HUDEP-2 (cell line): ENCODE results near the gene ORAI3.
A peak's percentile ranks its signal among the peaks of the same experiment; 100 is the strongest.

Source experiments
- DNase-seq, 76 experiments: peaks; one replicate each; lab custom pipeline; 2025; ENCODE audit not compliant: unreplicated experiment in 76 of 76; lab: John Stamatoyannopoulos, UW

Gene ORAI3

DNA sequence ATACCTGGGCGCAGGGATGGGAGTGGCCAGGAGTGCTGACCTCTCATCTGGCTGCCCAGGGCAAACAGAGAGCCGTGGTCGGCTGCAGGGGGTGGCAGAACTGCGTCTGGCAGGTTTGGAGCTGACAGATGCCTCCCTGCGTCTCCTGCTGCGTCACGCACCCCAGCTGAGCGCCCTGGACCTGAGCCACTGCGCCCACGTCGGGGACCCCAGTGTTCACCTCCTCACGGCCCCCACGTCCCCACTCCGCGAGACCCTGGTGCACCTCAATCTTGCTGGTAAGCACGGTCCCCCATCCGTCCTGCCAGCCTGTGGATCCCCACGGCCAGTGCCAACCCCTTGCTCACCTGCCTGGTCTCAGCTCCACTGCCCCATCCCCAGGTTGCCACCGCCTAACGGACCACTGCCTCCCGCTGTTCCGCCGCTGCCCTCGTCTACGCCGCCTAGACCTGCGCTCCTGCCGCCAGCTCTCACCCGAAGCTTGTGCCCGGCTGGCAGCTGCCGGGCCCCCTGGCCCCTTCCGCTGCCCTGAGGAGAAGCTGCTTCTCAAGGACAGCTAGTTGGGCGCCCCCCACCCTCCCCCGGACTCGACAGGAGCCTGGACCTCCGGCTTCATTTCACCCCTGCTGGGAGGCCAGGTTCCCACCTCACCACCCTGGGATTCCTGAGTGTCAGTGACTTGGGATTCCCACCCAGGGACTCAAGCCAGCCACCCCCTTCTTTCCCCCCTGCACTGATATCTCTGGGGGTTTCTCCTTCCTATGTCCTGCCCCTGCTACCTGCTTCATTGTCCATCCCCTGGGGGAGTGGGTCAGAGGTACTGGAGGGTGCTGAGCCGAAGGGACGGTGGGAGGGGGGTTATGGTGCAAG, 2.0 kb upstream of the ORAI3 start:
- DNase-seq: no peak

DNA sequence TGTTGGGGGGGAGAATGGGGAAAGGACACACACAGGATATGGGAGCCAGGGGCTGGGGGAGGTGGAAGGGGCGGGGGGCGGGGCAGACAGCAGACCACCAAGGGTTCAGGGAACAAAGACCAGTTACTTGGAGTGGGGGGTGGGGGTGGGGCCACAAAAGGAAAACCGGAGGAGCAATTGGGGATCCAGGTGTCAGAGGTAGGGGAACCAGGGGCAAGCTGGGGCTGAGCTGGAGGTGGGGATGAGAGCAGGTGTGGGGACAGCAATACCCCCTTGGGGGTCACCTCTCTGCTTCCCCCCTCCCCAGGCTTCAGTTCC, 1.4 kb upstream of the ORAI3 start:
- no peak for DNase-seq

DNA sequence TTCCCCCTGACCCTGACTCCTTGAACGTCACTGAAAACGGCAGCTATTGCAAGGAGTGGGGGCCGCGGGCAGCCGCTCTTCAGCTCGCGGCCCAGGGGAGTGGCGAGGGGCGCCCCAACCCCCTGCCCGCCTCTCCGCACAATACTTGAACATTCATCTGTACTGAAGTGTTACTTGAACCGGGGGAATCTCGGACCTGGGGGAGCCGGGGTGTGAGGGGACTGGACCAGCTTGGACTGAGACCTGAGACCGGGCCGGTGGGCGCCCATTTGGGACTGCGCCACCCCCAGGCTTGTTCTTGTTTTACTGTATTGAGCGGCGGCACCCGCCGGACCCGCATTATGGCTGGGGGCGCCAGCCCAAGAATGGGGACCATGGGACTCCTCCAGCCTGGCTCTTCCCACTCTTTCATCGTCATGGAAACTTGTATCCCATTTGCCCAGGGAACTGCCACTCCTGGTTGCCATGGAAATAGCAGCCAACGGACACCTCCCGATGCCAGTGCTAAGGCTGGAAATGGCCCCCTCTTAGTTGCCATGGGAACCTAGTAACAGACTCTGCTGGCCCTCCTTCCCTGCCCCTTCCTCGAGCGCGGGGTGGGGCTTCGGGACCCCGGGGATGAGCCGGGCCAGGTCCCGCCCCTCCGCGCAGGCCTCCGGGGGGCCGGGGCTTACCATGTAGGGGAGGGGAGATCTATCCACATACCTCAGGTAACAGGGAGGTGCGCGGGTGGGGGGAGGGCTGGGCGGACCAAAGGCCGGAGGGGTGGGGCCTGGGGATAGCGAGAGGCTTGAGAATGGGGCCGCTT, 805 bp upstream of the ORAI3 start:
- DNase-seq: peak in 50 of 76 experiments; percentile 7 to 65 (median 30)

DNA sequence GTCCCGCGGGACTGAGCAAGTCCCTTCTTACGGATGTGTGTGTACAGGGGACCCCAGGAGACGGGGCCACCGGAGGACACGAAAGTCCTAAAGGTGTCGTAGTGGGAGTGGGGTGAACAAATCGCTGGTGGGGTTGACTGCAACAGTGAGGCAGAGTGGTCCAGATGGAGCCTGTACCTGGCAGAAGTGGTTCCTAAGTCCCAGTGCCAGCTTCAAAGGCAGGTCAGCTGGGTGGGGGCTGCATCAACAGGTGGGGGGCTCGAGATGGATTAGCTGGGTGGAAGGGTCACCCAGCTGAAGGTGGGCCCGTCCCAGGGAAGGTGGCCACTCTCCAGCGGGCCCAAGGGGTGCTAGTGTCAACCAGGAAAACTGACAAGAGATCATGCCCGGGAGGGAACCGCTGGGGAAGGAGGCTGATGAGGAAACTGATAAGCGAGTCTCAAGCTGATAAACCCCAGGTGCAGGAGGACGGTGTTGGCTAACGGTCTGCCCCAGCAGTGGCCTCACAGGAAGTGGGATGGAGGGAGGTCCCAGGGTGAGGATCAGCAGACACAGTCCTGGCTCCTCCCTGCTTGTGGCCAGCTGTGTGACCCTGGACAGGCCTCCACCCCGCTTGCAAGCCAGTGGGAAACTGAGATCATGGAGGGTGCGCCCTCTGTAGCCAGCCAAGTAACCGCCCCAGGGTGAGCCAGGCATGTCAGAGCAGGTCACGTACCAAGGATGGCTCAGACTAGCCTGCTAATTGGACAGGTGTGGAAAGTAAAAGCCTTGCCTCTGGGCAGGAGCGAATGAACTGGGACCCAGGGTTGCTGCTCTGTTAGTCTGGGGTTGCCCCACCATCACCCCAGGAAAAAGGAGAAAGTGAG, 1.0 kb downstream of the ORAI3 start:
- DNase-seq: peak in 75 of 76 experiments; percentile 33 to 97 (median 88)

DNA sequence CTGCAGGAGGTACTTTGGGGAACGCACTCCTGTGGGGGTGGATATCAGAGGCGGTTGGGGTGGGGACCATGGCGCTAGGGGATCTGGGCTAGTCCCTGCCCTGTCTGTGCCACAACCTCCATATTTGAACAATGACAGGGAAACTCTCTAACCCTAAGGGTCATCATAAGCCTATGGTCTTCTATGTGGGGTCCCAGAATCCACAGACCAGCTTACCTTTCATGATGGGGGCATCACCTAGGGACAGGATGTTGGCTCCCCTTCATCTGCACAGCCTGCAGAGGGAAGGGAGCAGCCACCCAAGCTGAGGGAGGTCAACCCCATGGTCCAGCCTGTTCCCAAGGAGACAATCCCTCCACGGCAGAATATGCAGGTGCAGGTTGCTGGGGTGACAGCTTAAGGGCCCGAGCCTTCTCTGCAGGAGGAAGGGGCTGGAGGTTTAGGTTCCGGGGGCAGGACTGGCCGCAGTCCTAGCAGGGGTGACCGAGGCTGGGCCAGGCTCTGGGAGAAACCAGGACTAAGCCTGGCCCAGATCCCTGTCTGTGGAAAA, 1.7 kb downstream of the ORAI3 start:
- no peak for DNase-seq

DNA sequence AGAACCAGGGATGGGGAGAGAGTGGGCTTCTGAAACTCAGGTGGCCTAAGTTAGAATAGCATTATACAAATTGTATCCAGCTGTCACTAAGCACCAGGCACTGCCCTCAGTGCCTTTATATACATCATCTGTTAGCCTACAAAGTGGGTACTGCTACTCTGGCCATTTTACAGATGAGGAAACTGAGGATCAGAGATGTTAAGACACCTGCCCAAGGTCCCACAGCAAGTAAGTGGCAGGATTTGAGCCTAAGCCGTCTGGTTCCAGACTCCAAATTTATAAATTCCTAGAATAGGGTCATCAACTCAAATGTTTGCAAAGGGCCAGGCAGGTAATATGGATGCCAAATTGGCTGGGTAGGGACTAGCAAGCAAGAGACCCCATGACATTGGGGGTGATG, 2.3 kb downstream of the ORAI3 start:
- DNase-seq: no peak

DNA sequence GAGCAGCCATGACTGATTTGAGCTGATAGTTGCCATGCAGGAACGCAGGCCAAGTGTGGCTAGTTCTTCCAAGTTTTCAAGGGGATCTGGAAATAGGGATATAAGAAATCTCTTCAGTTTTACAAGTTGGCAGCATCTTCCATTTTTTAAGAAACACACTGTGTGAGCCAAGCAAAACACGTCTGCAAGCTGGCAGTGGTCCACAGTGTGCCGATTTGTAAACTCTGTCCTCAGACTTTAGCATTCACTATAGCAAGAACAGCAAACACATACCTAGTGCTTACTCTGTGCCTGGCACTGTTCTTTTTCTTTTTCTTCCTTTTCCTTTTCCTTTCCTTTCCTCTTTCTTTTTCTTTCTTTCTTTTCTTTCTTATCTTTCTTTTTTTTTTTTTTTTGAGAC, 2.9 kb downstream of the ORAI3 start:
- DNase-seq: peak in 1 of 76 experiments; percentile 9

DNA sequence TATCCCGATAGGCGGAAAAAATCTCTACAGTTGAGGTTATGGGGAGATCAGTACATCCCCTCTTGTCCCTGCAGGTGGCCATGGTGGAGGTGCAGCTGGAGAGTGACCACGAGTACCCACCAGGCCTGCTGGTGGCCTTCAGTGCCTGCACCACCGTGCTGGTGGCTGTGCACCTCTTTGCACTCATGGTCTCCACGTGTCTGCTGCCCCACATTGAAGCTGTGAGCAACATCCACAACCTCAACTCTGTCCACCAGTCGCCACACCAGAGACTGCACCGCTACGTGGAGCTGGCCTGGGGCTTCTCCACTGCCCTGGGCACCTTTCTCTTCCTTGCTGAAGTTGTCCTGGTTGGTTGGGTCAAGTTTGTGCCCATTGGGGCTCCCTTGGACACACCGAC, 4.2 kb downstream of the ORAI3 start:
- no peak for DNase-seq

DNA sequence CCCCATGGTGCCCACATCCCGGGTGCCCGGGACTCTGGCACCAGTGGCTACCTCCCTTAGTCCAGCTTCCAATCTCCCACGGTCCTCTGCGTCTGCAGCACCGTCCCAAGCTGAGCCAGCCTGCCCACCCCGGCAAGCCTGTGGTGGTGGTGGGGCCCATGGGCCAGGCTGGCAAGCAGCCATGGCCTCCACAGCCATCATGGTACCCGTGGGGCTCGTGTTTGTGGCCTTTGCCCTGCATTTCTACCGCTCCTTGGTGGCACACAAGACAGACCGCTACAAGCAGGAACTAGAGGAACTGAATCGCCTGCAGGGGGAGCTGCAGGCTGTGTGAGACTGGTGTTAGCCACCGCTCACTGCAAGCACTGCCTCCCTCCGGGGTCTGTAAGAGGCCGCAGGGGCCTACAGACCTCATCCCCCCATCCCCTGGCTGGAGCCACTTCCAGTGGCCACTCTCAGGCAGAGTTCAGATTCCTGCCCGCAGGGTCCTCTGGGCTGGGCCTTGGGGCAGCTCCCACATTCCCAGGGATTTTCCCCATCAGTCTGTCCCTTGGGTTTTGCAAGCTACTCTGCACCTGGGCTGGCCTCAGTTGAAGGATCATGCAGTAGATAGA, 4.8 kb downstream of the ORAI3 start:
- peak in 63 of 76 experiments; percentile 15 to 78 (median 54) for DNase-seq

DNA sequence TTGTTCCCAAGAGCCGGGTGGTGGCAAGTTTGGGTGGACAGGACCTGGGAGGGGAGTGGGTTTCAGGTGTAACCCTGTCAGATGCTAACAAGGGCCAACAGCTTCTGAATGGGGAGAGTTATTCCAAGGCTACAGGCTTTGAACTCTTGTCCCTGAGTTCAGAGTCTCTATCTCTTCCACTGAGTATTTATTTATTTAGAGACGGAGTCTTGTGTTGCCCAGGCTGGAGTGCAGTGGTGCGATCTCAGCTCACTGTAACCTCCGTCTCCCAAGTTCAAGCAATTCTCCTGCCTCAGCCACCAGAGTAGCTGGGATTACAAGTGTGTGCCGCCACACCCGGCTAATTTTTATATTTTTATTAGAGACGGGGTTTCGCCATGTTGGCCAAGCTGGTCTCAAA, 6.1 kb downstream of the ORAI3 start:
- no peak for DNase-seq

DNA sequence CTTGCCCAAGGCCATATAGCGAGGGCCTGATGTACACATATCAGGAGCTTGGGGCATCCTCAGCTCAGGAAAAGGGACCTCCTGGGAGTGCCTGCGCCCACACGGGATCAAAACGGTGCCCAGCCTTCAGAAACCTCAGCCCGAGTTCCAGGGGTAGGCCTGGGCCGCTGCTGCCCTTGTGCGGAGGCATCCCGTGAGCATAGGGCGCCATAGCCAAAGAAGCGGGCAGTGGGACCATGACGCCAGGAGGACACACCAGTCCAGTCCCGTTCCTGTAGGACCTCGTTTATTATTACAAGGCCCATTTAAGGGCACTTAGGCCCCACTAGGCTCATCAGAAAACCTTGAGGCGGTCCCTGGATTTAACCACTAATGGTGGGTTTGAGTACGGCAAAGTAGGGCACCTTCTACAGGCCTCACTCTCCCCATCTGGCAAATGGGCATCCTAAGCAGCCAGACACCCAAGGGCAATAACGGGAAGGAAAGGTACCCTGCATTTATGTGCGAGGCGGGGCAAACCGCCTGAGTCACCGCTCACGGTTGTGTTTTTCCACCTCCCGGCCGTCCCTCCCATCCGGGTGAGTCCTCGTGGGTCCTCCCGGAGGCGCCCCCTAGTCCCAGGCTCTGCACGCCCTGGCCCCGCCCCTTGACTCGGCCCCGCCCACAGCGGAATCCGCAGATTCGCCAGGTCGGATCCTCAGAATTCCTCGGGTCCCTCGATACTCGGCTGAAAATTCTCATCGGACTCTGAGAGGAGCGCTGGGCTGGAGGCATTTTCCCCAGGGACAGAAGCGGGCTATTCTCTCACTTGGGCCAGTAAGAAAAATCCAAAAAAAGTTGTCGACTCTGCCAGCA, 8.0 kb downstream of the ORAI3 start:
- peak in 66 of 76 experiments; percentile 32 to 94 (median 76) for DNase-seq

DNA sequence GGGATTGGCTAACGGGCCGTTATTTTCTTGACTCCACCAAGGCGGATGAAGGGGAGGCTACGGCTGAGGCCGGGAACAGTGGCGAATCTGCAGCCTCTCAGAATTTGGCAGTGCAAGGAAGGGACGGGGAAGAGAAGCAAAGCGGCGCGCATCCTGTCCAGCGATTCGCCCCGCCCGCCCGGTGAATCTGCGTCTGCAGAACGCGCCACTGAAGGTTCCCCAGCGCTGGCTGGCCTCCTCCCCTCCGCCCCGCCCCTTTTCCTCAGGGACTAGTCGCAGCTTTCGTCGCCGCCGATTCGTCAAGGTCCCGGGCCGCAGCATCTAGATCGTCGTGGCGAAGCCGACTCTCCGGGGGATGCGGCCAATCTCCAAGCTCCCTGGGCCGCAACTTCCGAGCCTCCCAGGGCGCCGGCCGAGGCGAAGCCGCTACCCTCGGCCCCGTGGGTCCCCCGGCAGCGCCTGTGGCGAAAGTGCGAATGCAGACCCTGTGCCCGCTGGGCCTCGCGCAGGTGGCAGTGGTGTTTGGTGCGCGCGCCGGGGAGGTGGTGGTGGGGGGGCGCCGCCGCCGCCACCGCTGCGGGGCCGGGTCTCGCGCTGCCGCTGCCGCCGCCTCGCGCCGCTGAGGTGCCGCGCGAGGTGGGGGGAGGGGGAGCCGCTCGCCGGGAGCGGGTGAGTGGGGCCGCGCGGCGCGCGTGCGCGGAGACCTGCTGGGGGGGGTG, 8.7 kb downstream of the ORAI3 start, which contains the start of gene SETD1A:
SETD1A (plus strand) TSS at position 299 of the 719 bp plus-strand sequence. CDS start 978 bp downstream, outside the sequence.
- peak in 74 of 76 experiments; percentile 60 to 96 (median 91) for DNase-seq

DNA sequence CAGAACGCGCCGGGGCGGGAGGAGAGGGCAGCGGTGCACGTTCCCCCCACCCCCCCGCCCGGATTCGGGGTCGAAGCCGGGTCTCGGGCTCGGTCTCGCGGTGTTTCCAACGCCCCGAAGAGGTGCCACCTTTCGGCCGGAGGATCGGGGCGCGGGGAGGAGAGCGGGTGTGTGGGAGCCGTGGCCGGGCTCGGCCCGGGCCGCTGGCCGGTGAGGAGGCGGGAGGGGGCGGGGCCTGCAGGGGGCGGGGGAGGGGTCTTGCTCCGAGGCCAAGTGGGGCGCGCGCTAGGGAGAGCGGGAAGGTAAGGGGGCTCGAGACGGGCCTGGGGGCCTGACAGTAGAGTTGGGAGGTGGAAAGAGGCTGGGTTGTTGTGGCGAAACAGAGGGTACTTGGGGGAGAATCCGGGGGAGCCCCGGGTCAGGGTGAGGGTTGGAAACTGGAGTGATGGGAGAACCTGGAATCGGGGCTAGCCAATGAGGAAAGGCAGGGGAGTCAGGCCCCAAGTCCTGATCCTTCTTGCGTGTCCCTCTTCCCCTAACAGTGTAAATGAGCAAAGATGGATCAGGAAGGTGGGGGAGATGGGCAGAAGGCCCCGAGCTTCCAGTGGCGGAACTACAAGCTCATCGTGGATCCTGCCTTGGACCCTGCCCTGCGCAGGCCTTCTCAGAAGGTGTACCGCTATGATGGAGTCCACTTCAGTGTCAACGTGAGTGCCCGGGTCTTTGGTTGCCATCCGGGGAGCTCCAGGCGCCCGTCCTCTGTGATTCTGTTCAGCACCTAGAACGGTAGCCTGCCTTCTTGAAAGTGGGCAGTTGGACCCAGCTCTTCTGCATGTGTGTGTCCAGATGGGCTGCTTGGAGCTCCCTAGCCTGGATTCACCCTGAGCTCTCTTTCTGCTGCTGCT, 9.6 kb downstream of the ORAI3 start:
- DNase-seq: peak in 34 of 76 experiments; percentile 9 to 69 (median 42)

DNA sequence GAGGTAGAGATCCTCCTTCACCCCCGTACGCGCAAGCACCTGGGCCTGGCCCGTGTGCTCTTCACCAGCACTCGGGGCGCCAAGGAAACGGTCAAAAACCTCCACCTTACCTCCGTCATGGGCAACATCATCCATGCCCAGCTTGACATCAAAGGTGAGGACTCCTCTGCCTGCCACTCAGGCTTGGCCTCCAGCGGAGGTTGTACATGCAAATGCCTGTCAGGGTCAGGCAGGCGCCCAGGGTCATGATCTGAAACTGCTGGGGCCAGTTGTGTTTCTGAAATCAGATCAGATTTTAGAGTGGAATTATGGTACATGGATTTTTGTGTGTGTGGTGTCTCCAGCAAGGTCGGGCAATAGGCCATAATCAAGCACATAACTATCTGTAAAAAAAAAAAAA, 12.5 kb downstream of the ORAI3 start:
- no peak for DNase-seq

DNA sequence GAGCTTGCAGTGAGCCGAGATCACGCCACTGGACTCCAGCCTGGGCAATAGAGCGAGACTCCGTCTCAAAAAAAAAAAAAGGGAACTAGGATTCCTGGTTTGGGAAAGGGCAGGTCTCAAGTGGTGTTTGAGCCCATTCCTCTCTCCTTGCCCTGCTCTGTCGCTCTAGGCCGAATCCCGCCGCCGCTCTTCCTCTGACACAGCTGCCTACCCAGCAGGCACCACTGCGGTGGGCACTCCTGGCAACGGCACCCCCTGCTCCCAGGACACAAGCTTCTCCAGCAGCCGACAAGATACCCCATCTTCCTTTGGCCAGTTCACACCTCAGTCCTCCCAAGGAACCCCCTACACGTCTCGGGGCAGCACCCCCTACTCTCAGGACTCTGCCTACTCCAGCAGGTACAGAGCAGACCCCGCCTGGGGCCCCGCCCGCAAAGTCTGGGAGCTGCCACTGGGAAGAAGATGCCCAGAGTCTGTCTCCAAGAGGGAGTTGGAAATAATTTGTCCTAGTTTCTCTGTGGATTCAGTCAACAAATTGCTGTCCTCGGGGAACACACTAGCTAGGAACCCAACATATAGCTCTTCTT, 15.2 kb downstream of the ORAI3 start:
- no peak for DNase-seq

DNA sequence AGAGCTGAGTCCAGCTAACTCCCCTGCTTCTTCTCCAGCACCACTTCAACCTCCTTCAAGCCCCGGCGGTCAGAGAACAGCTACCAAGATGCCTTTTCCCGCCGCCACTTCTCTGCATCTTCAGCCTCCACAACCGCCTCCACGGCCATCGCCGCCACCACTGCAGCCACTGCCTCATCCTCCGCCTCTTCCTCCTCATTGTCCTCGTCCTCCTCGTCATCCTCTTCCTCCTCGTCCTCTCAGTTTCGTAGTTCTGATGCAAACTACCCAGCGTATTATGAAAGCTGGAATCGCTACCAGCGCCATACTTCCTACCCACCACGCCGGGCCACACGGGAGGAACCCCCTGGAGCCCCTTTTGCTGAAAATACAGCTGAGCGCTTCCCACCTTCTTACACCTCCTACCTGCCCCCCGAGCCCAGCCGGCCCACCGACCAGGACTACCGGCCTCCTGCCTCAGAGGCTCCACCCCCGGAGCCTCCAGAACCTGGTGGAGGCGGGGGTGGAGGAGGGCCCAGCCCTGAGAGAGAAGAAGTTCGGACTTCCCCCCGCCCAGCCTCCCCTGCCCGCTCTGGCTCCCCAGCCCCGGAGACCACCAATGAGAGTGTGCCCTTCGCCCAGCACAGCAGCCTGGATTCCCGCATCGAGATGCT, 15.8 kb downstream of the ORAI3 start:
- no peak for DNase-seq

DNA sequence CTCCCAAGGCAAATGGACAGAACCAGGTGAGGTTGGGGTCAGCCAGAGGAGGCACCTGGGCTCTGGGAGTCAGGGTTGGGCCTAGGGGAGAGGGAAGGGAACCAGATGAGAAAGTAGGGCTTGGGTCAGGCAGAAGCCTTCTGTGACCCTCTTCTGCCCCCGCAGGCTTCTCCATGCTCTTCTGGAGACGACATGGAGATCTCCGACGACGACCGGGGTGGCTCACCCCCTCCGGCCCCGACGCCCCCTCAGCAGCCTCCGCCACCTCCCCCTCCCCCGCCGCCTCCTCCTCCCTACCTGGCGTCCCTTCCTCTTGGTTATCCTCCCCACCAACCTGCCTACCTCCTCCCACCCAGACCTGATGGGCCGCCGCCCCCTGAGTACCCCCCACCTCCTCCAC, 16.6 kb downstream of the ORAI3 start:
- DNase-seq: no peak
